GM18517 (cell line): ENCODE results near the gene ZFX.

ENCODE experiments used
- ATAC-seq: cut with Tn5 transposase; IDR thresholded peaks from one replicate; pipeline ENCODE4 v1.9.1; 2021; ENCODE audit warnings: mild to moderate bottlenecking, moderate library complexity; ENCODE audit not compliant: unreplicated experiment

ZFX gene

DNA sequence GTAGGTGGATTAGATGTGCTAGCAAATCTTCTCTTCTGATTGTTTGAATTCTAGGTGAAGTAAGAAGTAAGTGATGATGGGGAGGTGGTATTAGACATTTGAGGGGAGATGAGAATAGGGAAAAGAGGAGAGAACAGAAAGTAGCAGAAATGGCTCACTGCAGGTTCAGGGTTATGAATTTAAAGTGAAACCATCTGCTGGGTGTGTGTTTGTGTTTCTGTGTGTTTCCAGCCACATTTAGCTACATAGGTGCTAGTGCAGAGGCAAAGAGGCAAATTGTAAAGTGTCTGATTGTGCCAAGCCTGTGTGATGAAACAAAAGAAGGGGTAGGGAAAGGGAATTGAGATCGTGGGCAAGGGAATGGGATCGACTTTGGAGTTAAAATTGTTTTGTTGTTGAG lies 50.6 kb downstream of the ZFX start:
- no peak for ATAC-seq

- ATAC-seq: no peak
These were observed 51.7 kb downstream of the ZFX start for GRCh38 chrX:24201216-24201615.

GRCh38 chrX:24202465-24203031 lies 53.0 kb downstream of the ZFX start:
- no peak for ATAC-seq

DNA sequence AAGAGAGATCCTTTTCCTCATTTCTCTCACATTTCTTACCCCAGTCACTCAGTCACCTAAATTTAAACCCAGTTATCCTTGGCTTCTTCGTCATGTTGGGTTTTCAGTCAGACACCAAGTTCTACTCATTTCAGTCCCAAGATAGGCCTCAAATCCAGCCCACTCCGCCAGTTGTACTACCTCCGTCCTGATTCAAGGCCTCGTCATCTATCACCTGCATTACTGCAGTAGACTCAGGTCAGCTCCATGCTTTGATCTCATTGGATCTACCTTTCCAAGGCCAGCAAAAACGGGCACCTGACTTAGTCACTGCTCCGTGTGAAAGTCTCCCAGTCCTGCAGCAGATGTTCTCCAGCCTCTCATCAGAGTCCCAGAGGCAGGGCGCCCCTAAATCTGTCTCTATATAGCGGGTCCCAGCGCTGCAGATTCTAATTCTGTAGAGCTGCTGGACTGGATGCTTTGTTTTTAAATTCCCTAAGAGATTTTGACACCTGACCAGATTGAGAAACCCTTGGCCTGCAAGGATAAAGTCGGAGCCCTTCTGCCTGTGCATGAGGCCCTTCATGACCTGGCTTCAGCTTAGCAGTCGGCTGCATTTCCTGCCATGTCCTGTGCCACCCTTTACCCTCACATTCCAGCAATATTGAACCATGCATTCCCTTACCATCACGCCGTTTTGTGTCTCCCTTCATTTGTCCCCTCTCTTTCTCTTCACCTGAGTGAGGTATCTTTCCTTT lies 53.7 kb downstream of the ZFX start:
- no peak for ATAC-seq

DNA sequence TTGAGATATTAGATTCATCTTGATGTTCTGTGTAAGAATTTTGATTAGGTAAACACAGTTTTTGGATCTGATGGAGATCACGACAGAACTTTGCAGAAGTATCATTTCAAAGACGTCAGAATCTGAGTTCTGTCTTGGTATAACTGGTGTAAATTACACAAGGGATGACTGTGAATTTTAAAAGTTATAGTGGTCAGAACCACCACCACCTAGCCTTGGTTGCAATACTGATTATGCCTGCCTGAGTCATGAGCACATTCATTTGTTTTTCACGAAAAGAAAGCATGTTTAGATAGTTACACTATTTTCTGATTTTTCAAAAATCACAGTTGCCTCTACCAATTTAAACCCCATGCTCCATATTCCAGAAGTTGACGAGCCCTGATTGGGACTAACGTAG lies 54.8 kb downstream of the ZFX start:
- no peak for ATAC-seq

DNA sequence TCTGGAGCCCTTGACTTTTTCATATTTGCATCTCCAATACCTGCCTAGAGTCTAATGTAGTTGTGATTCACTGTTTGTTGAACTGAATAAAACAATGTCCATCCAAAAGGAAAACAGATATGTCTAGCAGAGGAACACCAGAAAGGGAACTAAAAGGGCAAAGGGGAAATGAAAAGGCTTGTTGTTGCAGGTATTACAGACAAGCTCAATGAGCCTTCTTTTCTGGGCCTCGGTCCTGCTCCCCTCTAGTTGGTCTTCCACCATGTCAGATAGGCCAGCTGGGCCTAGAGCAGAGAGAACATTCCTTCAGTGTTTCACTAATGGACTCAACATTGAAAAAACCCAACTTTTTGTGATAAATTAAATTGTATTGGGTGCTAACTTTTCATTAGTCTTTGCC lies 55.4 kb downstream of the ZFX start:
- no peak for ATAC-seq

- ATAC-seq: no peak
These were observed 58.3 kb downstream of the ZFX start for GRCh38 chrX:24207826-24208225.

DNA sequence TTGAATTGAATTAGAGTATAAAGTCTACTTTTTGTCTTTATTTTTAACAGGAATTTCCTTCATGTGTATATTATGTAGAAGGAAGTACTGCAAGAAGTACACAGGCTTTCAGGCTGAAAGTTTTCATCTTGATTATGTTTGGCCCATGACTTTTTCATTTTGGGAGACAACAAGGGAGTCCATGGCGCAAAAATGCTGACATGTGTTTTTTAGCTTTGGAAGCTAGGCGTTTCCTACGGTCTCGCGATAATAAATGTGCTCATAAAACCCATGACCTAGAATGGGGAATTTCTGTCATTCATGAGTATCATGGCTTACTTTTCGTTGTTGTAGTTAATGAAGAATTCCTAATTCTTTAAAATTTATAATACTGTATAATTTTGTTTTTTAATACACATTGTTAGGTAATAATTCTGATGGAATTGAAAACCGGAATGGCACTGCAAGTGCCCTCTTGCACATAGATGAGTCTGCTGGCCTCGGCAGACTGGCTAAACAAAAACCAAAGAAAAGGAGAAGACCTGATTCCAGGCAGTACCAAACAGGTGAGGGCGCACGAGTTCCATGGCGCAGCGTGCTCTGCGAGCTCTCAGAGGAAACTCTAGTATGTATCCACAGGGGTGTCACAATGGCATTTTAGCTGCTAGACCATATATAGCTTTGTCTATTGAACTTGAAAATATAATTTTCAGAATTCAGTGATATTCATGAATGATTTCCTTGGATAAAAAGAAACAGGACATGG lies 59.1 kb downstream of the ZFX start:
- ATAC-seq: no peak

DNA sequence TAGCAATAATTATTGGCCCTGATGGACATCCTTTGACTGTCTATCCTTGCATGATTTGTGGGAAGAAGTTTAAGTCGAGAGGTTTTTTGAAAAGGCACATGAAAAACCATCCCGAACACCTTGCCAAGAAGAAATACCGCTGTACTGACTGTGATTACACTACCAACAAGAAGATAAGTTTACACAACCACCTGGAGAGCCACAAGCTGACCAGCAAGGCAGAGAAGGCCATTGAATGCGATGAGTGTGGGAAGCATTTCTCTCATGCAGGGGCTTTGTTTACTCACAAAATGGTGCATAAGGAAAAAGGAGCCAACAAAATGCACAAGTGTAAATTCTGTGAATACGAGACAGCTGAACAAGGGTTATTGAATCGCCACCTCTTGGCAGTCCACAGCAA lies 60.7 kb downstream of the ZFX start:
- no peak for ATAC-seq

- ATAC-seq: no peak
These were observed 65.0 kb downstream of the ZFX start for GRCh38 chrX:24214568-24214967.

DNA sequence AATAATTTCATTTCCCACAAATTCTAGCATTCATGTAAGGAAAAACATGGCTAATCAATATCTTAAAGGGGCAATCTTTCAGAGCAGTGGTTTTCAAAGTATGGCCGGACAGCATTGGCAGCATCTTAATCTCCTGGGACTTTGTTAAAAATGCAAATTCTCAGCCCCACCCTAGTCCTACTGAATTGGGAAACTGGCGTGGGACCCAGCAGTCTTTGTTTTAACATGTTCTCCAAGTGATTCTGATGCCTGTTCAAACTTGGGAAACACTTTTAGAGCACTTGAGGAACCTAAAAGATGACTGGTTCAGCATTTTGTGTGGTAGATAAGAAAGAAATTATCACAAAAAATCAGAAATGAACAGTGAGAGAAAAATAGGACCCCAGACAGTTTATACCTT lies 65.7 kb downstream of the ZFX start:
- ATAC-seq: no peak

GRCh38 chrX:24216037-24216436 lies 66.5 kb downstream of the ZFX start:
- no peak for ATAC-seq

DNA sequence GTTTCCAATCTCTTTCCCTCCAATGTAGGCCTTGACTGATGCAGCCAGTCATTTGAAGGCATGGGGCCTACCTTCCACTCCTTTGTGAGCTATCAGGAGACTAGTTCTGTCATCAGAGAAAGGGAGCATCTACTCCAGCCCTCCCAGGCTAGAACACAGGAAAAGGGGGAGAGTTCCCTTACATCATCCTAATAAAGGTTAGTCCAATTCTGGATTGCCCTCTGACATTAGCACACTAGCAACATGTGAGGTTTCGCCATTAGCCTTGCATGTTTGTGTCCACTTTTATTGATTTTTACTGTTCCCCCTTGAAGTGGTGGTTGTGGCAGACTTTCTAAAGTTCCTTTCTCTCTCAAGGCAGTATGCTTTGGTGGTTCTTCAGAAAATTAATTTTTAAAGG lies 67.3 kb downstream of the ZFX start:
- no peak for ATAC-seq

- ATAC-seq: no peak
These were observed 69.8 kb downstream of the ZFX start for GRCh38 chrX:24219320-24219719.

DNA sequence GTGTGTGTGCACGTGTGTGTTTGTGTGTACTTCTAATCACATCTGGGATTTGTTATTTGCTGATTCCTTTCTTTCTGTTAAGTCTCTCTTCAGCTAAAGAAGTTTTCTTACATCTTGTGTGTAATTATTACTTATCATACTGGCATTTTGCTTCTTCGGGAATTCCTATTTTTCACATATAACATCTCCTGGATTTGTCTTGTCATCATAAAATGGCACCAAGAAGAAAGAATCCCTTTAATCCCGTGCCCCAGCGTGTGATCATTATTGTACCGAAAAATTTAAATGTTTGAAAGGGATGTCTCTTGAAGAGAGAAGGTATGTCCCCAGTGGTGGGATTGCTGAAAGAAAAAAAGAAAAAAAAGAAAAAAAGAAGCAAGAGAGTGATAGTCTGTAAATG lies 72.3 kb downstream of the ZFX start:
- no peak for ATAC-seq

DNA sequence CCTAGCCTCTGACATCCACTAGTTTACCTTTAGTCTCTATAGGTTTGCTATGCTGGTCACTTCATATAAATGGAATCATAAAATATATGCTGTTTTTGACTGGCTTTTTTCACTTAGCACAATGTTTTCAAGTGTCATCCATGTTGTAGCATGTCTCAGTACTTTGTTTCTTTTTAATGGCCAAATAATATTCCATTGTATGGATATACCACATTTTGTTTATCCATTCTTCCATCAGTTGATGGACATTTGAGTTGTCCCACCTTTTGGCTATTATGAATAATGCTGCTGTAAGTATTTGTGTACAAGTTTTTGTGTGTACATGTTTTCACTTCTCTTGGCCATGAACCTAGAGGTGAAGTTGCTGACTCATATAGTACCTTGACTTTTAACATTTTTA lies 75.7 kb downstream of the ZFX start:
- ATAC-seq: no peak

DNA sequence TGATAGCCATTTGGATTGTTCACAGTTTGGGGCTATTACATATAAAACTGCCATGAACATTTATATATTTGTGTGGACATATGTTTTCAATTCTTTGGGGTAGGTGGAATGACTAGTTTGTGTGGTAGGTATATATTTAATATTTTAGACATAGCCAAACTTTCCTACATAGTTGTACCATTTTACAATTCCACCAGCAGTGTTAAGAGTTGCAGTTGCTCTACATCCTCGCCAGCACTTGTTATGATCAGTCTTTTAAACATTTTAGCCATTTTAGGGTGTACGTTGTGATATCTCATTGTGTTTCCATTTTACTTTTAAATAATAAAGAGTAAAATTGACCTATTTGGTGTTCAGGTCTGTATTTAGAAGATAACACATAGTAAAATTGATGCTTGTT lies 76.6 kb downstream of the ZFX start:
- ATAC-seq: no peak

- ATAC-seq: no peak
These were observed 79.1 kb downstream of the ZFX start for GRCh38 chrX:24228596-24228995.

DNA sequence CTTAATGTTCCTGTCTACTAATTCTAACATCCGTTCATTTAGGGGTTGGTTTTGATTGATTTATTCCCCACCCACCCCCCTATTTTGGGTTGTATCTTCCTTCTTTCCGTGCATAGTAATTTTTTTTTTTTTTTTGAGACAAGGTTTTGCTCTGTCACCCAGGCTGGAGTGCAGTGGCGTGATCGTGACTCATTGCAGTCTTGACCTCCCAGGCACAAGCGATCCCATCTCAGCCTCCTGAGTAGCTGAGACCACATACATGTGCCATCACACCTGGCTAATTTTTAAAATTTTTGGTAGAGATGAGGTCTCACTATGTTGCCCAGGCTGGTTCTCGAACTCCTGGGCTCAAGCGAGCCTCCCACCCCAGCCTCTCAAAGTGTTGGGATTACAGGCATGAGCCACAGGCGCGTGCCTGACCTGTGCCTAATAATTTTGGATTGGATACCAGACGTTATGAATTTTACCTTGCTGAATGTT lies 79.9 kb downstream of the ZFX start:
- no peak for ATAC-seq

GRCh38 chrX:24229976-24230375 lies 80.4 kb downstream of the ZFX start:
- no peak for ATAC-seq

- ATAC-seq: no peak
These were observed 81.6 kb downstream of the ZFX start for GRCh38 chrX:24231131-24231540.

GRCh38 chrX:24231641-24232179 lies 82.2 kb downstream of the ZFX start:
- ATAC-seq: no peak
